WTC11 (cell line): ENCODE data around the gene ELF3.

ENCODE experiments used
- ATF3 ChIP-seq: sonication (generic); formaldehyde crosslinking; conservative IDR thresholded peaks from 2 replicates; pipeline ENCODE4 v1.8.1; 2022; ENCODE audit warnings: mild to moderate bottlenecking, missing genetic modification reagents
- CTCF ChIP-seq: fragments of 200-600 bp; IDR thresholded peaks from 2 replicates; pipeline ENCODE4 v1.8.0; 2022; ENCODE audit warnings: antibody characterized with exemption
- E2F1 ChIP-seq: sonication (generic); formaldehyde crosslinking; IDR thresholded peaks from 2 replicates; pipeline ENCODE4 v1.8.0; 2022; ENCODE audit warnings: mild to moderate bottlenecking, missing genetic modification reagents
- ELF4 ChIP-seq: sonication (generic); formaldehyde crosslinking; IDR thresholded peaks from 2 replicates; pipeline ENCODE4 v1.8.1; 2022; ENCODE audit warnings: low read depth, mild to moderate bottlenecking, moderate library complexity, missing genetic modification reagents
- ERG ChIP-seq: fragments of 250-450 bp; sonication (Bioruptor Pico); IDR thresholded peaks from 2 replicates; pipeline ENCODE4 v1.8.0; 2021; ENCODE audit warnings: mild to moderate bottlenecking
- JUN ChIP-seq: sonication (generic); formaldehyde crosslinking; IDR thresholded peaks from 2 replicates; pipeline ENCODE4 v1.8.0; 2023; ENCODE audit warnings: mild to moderate bottlenecking, missing genetic modification reagents
- MAX ChIP-seq: sonication (generic); formaldehyde crosslinking; IDR thresholded peaks from 2 replicates; pipeline ENCODE4 v1.8.0; 2022; ENCODE audit warnings: mild to moderate bottlenecking, missing genetic modification reagents
- NFYB ChIP-seq: sonication (generic); formaldehyde crosslinking; conservative IDR thresholded peaks from 2 replicates; pipeline ENCODE4 v1.8.0; 2022; ENCODE audit warnings: low read depth, missing genetic modification reagents
- NR2C2 ChIP-seq: sonication (generic); formaldehyde crosslinking; IDR thresholded peaks from 2 replicates; pipeline ENCODE4 v1.8.0; 2022; ENCODE audit warnings: mild to moderate bottlenecking, missing genetic modification reagents
- STAT6 ChIP-seq: sonication (generic); formaldehyde crosslinking; conservative IDR thresholded peaks from 2 replicates; pipeline ENCODE4 v1.8.1; 2023; ENCODE audit warnings: mild to moderate bottlenecking, low read depth, missing genetic modification reagents, moderate library complexity
- TP53 ChIP-seq: sonication (generic); formaldehyde crosslinking; IDR thresholded peaks from 2 replicates; pipeline ENCODE4 v1.8.1; 2023; ENCODE audit warnings: mild to moderate bottlenecking, missing genetic modification reagents
- ZNF138 ChIP-seq: sonication (generic); formaldehyde crosslinking; conservative IDR thresholded peaks from 2 replicates; pipeline ENCODE4 v1.8.1; 2022; ENCODE audit warnings: mild to moderate bottlenecking, moderate library complexity, missing genetic modification reagents
- ZNF512 ChIP-seq: sonication (generic); formaldehyde crosslinking; IDR thresholded peaks from 2 replicates; pipeline ENCODE4 v1.8.1; 2022; ENCODE audit warnings: missing genetic modification reagents, borderline replicate concordance
- TF ChIP-seq, protein P1 (sequence below): fragments of 250-450 bp; sonication (Bioruptor Pico); IDR thresholded peaks from 2 replicates; pipeline ENCODE4 v2.1.2; 2022; ENCODE audit warnings: mild to moderate bottlenecking, moderate library complexity

GRCh38 chr1:202016022-202016810 lies 5.8 kb downstream of the ELF3 start:
- TF ChIP-seq, protein P1, sequence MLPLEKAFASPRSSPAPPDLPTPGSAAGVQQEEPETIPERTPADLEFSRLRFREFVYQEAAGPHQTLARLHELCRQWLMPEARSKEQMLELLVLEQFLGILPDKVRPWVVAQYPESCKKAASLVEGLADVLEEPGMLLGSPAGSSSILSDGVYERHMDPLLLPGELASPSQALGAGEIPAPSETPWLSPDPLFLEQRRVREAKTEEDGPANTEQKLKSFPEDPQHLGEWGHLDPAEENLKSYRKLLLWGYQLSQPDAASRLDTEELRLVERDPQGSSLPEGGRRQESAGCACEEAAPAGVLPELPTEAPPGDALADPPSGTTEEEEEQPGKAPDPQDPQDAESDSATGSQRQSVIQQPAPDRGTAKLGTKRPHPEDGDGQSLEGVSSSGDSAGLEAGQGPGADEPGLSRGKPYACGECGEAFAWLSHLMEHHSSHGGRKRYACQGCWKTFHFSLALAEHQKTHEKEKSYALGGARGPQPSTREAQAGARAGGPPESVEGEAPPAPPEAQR (CRISPR knock-in tag): no peak
- TF ChIP-seq NFYB (CRISPR knock-in tag) (no peak), MAX (no peak), NR2C2 (CRISPR knock-in tag) (no peak), ATF3 (CRISPR knock-in tag) (no peak), TP53 (CRISPR knock-in tag) (no peak), JUN (CRISPR knock-in tag) (no peak), ELF4 (CRISPR knock-in tag) (no peak), CTCF (no peak), E2F1 (CRISPR knock-in tag) (no peak), ERG (CRISPR knock-in tag) (no peak), ZNF138 (no peak), STAT6 (CRISPR knock-in tag) (no peak), ZNF512 (CRISPR knock-in tag) (no peak)
